Tibial nerve (tissue), 4 donors: ENCODE data around the gene PCYOX1L. TPM values are rescaled to one million over a fixed set of nuclear protein-coding genes. Genes with fewer than 3 reads are reported as not detected.

Experiments used
- DNase-seq, 2 donors: peaks; one replicate each; pipeline ENCODE4 v3.0.0-alpha.2; 2019; ENCODE audit warnings: low spot score in 2 of 2
- H3K27ac ChIP-seq, 4 donors: fragments of 200-600 bp; sonication (generic) in 3 of 4; one replicate each; pipeline ENCODE4 v1.5.1; 2017 to 2019; ENCODE audit warnings: mild to moderate bottlenecking in 1 of 4
- H3K27me3 ChIP-seq, 2 donors: fragments of 200-600 bp; sonication (generic) in 1 of 2; one replicate each; pipeline versions ENCODE4 v1.5.1 to v1.6.0; 2017 to 2019
- H3K36me3 ChIP-seq, 3 donors: fragments of 200-600 bp; sonication (generic); one replicate each; pipeline ENCODE4 v1.5.1; 2018 to 2019
- H3K4me1 ChIP-seq, 4 donors: fragments of 200-600 bp; sonication (generic) in 3 of 4; one replicate each; pipeline ENCODE4 v1.5.1; 2017 to 2019
- H3K4me3 ChIP-seq, 4 donors: fragments of 200-600 bp; sonication (generic) in 3 of 4; one replicate each; pipeline ENCODE4 v1.5.1; 2017 to 2019; ENCODE audit warnings: mild to moderate bottlenecking in 1 of 4, moderate library complexity in 1 of 4
- H3K9me3 ChIP-seq, 4 donors: fragments of 200-600 bp; sonication (generic) in 3 of 4; one replicate each; pipeline ENCODE4 v1.5.1; 2017 to 2019
- CTCF ChIP-seq, 5 experiments: fragments of 200-600 bp in 3 of 5; fragments of 450-650 bp in 2 of 5; sonication (generic) in 3 of 5; IDR thresholded peaks; one replicate each; pipeline ENCODE4 v1.5.1; 2016 to 2019; ENCODE audit warnings: antibody characterized with exemption in 5 of 5, mild to moderate bottlenecking in 3 of 5, moderate library complexity in 2 of 5
- EP300 ChIP-seq, 2 donors: sonication (generic); formaldehyde crosslinking; IDR thresholded peaks; one replicate each; pipeline ENCODE4 v1.6.1; 2017; ENCODE audit warnings: antibody characterized with exemption in 2 of 2, mild to moderate bottlenecking in 1 of 2
- POLR2A ChIP-seq, 2 donors: fragments of 450-650 bp; IDR thresholded peaks; one replicate each; pipeline ENCODE4 v1.6.1; 2017; ENCODE audit warnings: antibody characterized with exemption in 2 of 2, mild to moderate bottlenecking in 2 of 2, moderate library complexity in 2 of 2
- WGBS, 2 donors: methylation state at CpG; one replicate each; pipeline ENCODE4 v1.1.5; 2018; 5-methylcytosine and 5-hydroxymethylcytosine counted together
- total RNA-seq, 4 donors: library from RNA; depleted of rRNA; stranded (reverse); fragments of >200 nt; gene quantifications; one replicate each; pipeline ENCODE4 v1.1.0, GENCODE V29; 2016

PCYOX1L gene
- 1 to 10 TPM; 5.0 to 8.2 (median 6.7) TPM for total RNA-seq

GRCh38 chr5:149357370-149358293, at the start of gene PCYOX1L:
Gene PCYOX1L, plus strand, starts transcription at chr5:149358046. Its CDS starts 23 bp downstream, at chr5:149358069.
- H3K27ac ChIP-seq, result peak within 1 kb of the TSS; percentile 61 to 87 (median 85)

GRCh38 chr5:149309354-149309753, 48.5 kb upstream of the PCYOX1L start:
- TF ChIP-seq CTCF (IDR thresholded peaks at IDR 0.05) (no peak), POLR2A (IDR thresholded peaks at IDR 0.05) (no peak)
- H3K4me1 ChIP-seq, result peaks cover 0 to 4% (median 0%) of the 10 kb centered on the region in 4 donors
- peaks cover 0 to 92% (median 0%) of the 10 kb centered on the region in 3 donors for H3K36me3 ChIP-seq
- no peaks in the 10 kb centered on the region for H3K9me3 ChIP-seq
- WGBS, 2 donors, result 82 to 89% methylated on average over 6 of the region's 6 CpGs
- no peak overlapping the region for H3K27ac ChIP-seq
- no peak for DNase-seq
- no peaks in the 10 kb centered on the region for H3K27me3 ChIP-seq
- no peak overlapping the region for H3K4me3 ChIP-seq

More at GRCh38 chr5:149357370-149358293, at the start of gene PCYOX1L:
- Histone ChIP-seq H3K9me3 (no peaks in the 10 kb centered on the region), H3K4me1 (peaks cover 0 to 22% (median 1%) of the 10 kb centered on the region in 4 donors), H3K27me3 (no peaks in the 10 kb centered on the region), H3K4me3 (peak within 1 kb of the TSS; percentile 54 to 90 (median 72)), H3K36me3 (peaks cover 0 to 32% (median 0%) of the 10 kb centered on the region in 3 donors)
- peak; percentile 85 to 92 for DNase-seq
- WGBS, 2 donors, result 1 to 2% methylated on average over 34 to 36 of the region's 61 CpGs
- peak; percentile 24 to 69 for TF ChIP-seq POLR2A (IDR thresholded peaks at IDR 0.05)
- TF ChIP-seq EP300 (IDR thresholded peaks at IDR 0.05), result peak in 1 of 2 donors; percentile 35
- peak in 1 of 5 experiments; percentile 40 for TF ChIP-seq CTCF (IDR thresholded peaks at IDR 0.05)

GRCh38 chr5:149310488-149310887, 47.4 kb upstream of the PCYOX1L start:
- Histone ChIP-seq H3K27ac (peak overlapping the region in 1 of 4 donors; percentile 17), H3K27me3 (no peaks in the 10 kb centered on the region), H3K9me3 (no peaks in the 10 kb centered on the region), H3K4me3 (no peak overlapping the region), H3K4me1 (peaks cover 0 to 4% (median 0%) of the 10 kb centered on the region in 4 donors), H3K36me3 (peaks cover 0 to 91% (median 0%) of the 10 kb centered on the region in 3 donors)
- no peak for DNase-seq
- TF ChIP-seq EP300 (IDR thresholded peaks at IDR 0.05) (no peak), CTCF (IDR thresholded peaks at IDR 0.05) (no peak), POLR2A (IDR thresholded peaks at IDR 0.05) (no peak)
- WGBS, 2 donors, result 80 to 83% methylated on average over 4 of the region's 4 CpGs

GRCh38 chr5:149310947-149311658, 46.7 kb upstream of the PCYOX1L start:
- TF ChIP-seq POLR2A (IDR thresholded peaks at IDR 0.05), result no peak
- no peak for TF ChIP-seq EP300 (IDR thresholded peaks at IDR 0.05)
- no peak for TF ChIP-seq CTCF (IDR thresholded peaks at IDR 0.05)
- WGBS, 2 donors, result 65 to 71% methylated on average over 10 of the region's 10 CpGs
- peaks cover 0 to 91% (median 0%) of the 10 kb centered on the region in 3 donors for H3K36me3 ChIP-seq

More at GRCh38 chr5:149310947-149311658, 46.7 kb upstream of the PCYOX1L start:
- Histone ChIP-seq H3K27ac (peak overlapping the region in 2 of 4 donors; percentile 17 to 33), H3K27me3 (no peaks in the 10 kb centered on the region), H3K4me3 (no peak overlapping the region), H3K4me1 (peaks cover 0 to 4% (median 0%) of the 10 kb centered on the region in 4 donors), H3K9me3 (no peaks in the 10 kb centered on the region)
- DNase-seq, result peak in 1 of 2 donors; percentile 33
